HL-60/S4 (cell line): Measurements from ENCODE around the gene C2orf66.

Source experiments
- in situ Hi-C: fragments of 300-500 bp; cut with MboI; formaldehyde crosslinking; loops from 2 replicates; pipeline ENCODE4 v1.14.3; 2022; ENCODE audit warnings: low sequenced_read_pairs

The C2orf66 gene

DNA sequence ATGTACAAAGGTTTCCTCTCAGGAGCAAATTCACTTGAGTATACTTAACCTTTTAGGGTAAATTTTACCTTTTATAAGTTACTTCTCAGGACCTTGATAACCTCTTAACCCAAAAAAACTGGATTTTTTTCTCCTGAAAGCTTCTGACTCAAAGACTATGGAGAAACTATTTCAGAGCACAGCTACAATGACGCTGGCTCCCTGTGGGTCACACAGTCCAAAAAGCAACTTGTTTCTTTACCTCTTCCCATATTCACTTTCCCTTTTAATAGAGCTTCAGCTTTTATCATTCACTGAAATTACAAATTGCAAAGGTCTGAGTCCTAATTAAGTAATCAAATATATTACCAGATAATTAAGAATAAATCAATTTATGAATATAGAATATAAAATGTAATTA lies 42.1 kb downstream of the C2orf66 start:
- in situ Hi-C loops = no loop called here

DNA sequence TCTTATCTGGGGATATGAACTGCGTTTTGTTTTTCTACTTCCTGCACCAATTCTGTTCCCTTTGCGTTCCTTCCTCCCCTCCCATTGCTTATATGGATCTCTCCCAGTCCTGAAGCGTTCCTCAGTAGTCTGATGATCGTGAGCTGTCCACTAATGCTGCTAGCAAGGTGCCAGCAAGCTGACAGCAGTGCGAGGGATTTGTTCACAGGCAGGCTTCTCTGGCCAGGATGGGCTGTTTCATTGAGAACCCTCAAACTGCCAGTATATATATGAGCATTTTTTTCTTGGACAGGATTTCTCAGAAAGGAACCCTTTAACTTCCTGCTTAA lies 49.8 kb downstream of the C2orf66 start:
- in situ Hi-C loops = no loop called here

DNA sequence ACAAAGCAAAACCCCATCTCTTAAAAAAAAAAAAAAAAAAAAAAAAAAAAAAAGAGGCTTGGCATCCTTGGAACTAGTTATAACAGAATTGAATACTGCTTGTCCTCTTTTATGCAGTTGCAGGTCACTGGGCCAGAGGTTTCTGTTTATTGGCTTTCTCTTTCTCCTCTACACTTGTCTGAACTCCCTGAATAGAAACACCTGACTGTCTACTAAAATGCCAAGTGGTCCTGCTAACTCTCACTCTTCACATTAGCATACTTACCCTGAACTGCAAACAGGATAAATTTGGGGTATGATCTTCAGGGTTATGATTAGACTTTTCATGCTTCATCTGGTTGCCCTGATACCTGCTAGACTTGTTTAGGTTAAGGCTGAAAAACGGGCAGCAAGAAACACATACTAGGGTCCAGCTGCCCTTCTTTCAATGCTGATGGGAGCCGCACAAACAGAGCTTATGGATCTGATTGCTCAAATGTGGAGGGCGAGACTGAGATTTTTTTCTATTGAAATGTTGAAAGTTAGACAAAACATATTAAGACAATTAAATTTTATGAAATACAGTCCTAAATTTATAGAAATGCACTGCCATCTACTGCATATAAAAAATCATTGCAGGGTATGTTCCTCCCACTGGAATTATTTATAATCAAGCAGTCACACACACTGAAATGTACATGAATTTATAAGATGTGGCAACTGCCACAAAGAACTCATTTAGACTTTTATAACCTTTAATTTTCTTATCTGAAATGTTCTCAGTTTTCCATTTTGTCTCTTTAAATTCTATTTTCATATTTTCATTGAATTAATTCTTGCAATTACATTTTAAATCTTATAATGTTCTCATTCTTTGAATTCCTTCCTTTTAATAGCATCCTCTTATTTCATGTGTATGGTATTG lies 50.4 kb downstream of the C2orf66 start:
- in situ Hi-C loops = no loop called here
